HEK293T (cell line): ENCODE data around the gene KCND3.

Source experiments
- ELF4 ChIP-seq: fragments of 450-650 bp; IDR thresholded peaks from 2 replicates; pipeline ENCODE4 v1.6.1; 2017; ENCODE audit warnings: antibody characterized with exemption
- FOXK2 ChIP-seq: fragments of 450-650 bp; IDR thresholded peaks from 2 replicates; pipeline ENCODE4 v1.6.1; 2016; ENCODE audit warnings: mild to moderate bottlenecking
- FOXM1 ChIP-seq: fragments of 450-650 bp; IDR thresholded peaks from 2 replicates; pipeline ENCODE4 v1.6.1; 2017; ENCODE audit warnings: mild to moderate bottlenecking, borderline replicate concordance
- HDGF ChIP-seq: fragments of 450-650 bp; IDR thresholded peaks from 2 replicates; pipeline ENCODE4 v1.6.1; 2017; ENCODE audit warnings: antibody characterized with exemption, borderline replicate concordance
- NFRKB ChIP-seq: fragments of 450-650 bp; IDR thresholded peaks from 2 replicates; pipeline ENCODE4 v1.6.1; 2016; ENCODE audit warnings: mild to moderate bottlenecking, moderate library complexity
- SP1 ChIP-seq: fragments of 450-650 bp; IDR thresholded peaks from 2 replicates; pipeline ENCODE4 v1.6.1; 2017
- TARDBP ChIP-seq: fragments of 450-650 bp; IDR thresholded peaks from 2 replicates; pipeline ENCODE4 v1.6.1; 2016
- ZNF384 ChIP-seq: fragments of 450-650 bp; IDR thresholded peaks from 2 replicates; pipeline ENCODE4 v1.6.1; 2016
- TF ChIP-seq, protein P1 (sequence below): fragments of 450-650 bp; IDR thresholded peaks from 2 replicates; pipeline ENCODE4 v1.6.1; 2016

DNA sequence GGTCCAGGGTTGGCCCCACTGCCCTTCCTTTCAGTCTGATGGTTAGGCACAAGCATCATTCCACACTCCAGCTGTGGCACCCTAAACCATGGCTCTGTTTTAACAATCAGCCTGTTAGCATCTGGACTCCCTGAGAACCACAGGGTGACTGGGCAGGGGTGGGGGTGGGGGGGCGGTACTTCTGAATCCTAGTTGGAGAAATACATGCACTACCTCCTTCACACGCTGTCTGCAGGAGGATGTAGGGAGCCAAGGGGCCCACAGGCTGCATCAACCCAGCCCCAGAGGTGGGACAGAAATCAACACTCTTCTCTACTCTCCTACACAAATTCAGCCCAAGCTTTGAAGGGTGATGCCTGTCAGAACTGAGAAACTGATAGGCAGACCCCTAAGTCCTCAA, 209.9 kb downstream of the KCND3 start:
- TF ChIP-seq FOXM1 (no peak), HDGF (no peak), ELF4 (no peak), TARDBP (no peak), SP1 (no peak), NFRKB (no peak), FOXK2 (no peak), ZNF384 (no peak)
- TF ChIP-seq, protein P1, sequence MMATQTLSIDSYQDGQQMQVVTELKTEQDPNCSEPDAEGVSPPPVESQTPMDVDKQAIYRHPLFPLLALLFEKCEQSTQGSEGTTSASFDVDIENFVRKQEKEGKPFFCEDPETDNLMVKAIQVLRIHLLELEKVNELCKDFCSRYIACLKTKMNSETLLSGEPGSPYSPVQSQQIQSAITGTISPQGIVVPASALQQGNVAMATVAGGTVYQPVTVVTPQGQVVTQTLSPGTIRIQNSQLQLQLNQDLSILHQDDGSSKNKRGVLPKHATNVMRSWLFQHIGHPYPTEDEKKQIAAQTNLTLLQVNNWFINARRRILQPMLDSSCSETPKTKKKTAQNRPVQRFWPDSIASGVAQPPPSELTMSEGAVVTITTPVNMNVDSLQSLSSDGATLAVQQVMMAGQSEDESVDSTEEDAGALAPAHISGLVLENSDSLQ: no peak
